Stimulated activated CD4-positive, alpha-beta T cell treated with anti-CD3 and anti-CD28 coated beads, Interleukin-15, amount 100 ng/mL, for 24 hours (primary cell): Measurements from ENCODE around the gene RASAL3.

Experiments used
- DNase-seq: peaks from one replicate; pipeline ENCODE4 v3.0.0-alpha.2; 2020

RASAL3 gene

GRCh38 chr19:15432629-15433518, 31.5 kb downstream of the RASAL3 start:
- DNase-seq = peak; percentile 95

GRCh38 chr19:15432018-15432494, 32.3 kb downstream of the RASAL3 start:
- DNase-seq = peak; percentile 53

GRCh38 chr19:15431396-15432017, 32.8 kb downstream of the RASAL3 start:
- DNase-seq = no peak

- no peak for DNase-seq
These were observed 33.7 kb downstream of the RASAL3 start for GRCh38 chr19:15430526-15431120.

- DNase-seq = no peak
These were observed 34.4 kb downstream of the RASAL3 start for GRCh38 chr19:15429825-15430467.

- DNase-seq = no peak
These were observed 35.2 kb downstream of the RASAL3 start for GRCh38 chr19:15428956-15429824.

GRCh38 chr19:15427991-15428471, 36.3 kb downstream of the RASAL3 start:
- DNase-seq = no peak

- DNase-seq = no peak
These were observed 37.0 kb downstream of the RASAL3 start for GRCh38 chr19:15427350-15427700.

GRCh38 chr19:15426485-15427349, 37.6 kb downstream of the RASAL3 start:
- no peak for DNase-seq

- no peak for DNase-seq
These were observed 38.9 kb downstream of the RASAL3 start for GRCh38 chr19:15425321-15425950.

GRCh38 chr19:15424692-15425272, 39.6 kb downstream of the RASAL3 start:
- no peak for DNase-seq

GRCh38 chr19:15424121-15424520, 40.2 kb downstream of the RASAL3 start:
- DNase-seq = no peak

GRCh38 chr19:15423130-15423529, 41.2 kb downstream of the RASAL3 start:
- DNase-seq = no peak

- no peak for DNase-seq
These were observed 41.9 kb downstream of the RASAL3 start for GRCh38 chr19:15422296-15423075.

- no peak for DNase-seq
These were observed 42.6 kb downstream of the RASAL3 start for GRCh38 chr19:15421721-15422260.

GRCh38 chr19:15421136-15421695, 43.1 kb downstream of the RASAL3 start:
- DNase-seq = no peak

- DNase-seq = no peak
These were observed 44.8 kb downstream of the RASAL3 start for GRCh38 chr19:15419413-15420025.
